Measurements from ENCODE around the gene LIPM. TPM values are rescaled to one million over a fixed set of nuclear protein-coding genes. Genes with fewer than 3 reads are reported as not detected.

LIPM gene
- total RNA-seq, 2 experiments from 2014 or later: not detected

DNA sequence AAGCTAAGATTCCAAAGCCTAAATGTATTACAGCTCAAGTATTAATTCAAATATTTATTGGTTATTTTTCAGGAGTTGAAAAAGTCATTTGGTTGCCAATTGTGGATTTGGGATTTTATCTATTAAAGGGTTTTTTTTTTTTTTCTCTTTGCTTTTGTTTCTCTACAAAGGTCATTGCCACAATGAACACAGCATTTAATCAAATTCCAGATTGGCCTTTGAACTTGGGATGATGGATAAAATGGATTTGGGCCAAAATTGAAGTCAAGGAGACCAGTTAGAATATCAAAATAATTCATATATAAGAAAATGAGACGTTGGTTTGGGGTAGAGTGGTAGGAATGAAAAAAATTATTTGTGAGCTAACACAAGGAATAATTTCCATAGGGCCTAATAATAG is 33.1 kb upstream of the LIPM start:
- H3K27ac ChIP-seq (ENCODE audit: low read depth, low read length, poor library complexity, severe bottlenecking): no peak overlapping the region
- H3K9me2 ChIP-seq (ENCODE audit: insufficient read depth, low read length): no peaks in the 10 kb centered on the region
- DNase-seq (ENCODE audit: low spot score): no peak
- H4K20me1 ChIP-seq (ENCODE audit: insufficient read depth, low read length): no peaks in the 10 kb centered on the region
- no peaks in the 10 kb centered on the region for H3K79me2 ChIP-seq (ENCODE audit: insufficient read depth, low read depth, low read length)
- TF ChIP-seq, protein P1, sequence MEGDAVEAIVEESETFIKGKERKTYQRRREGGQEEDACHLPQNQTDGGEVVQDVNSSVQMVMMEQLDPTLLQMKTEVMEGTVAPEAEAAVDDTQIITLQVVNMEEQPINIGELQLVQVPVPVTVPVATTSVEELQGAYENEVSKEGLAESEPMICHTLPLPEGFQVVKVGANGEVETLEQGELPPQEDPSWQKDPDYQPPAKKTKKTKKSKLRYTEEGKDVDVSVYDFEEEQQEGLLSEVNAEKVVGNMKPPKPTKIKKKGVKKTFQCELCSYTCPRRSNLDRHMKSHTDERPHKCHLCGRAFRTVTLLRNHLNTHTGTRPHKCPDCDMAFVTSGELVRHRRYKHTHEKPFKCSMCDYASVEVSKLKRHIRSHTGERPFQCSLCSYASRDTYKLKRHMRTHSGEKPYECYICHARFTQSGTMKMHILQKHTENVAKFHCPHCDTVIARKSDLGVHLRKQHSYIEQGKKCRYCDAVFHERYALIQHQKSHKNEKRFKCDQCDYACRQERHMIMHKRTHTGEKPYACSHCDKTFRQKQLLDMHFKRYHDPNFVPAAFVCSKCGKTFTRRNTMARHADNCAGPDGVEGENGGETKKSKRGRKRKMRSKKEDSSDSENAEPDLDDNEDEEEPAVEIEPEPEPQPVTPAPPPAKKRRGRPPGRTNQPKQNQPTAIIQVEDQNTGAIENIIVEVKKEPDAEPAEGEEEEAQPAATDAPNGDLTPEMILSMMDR (conservative IDR thresholded peaks at IDR 0.05; ENCODE audit: low read length): no peak
- TF ChIP-seq EZH2phosphoT487 (IDR thresholded peaks at IDR 0.05; ENCODE audit: borderline replicate concordance, low read depth, low read length): no peak
- intact Hi-C loops (cut with micrococcal nuclease; ENCODE audit: unreplicated experiment): no loop called here
- no peaks in the 10 kb centered on the region for H3K9me3 ChIP-seq (ENCODE audit: low read length)
- H3K4me3 ChIP-seq (ENCODE audit: low read depth, low read length, poor library complexity, severe bottlenecking): no peak overlapping the region
- CTCF ChIA-PET (ENCODE audit: unreplicated experiment): no interaction called here
- no peak overlapping the region for H2AFZ ChIP-seq (ENCODE audit: low read length)
- no peaks in the 10 kb centered on the region for H3K36me3 ChIP-seq (ENCODE audit: insufficient read depth, low read length)
- H3K4me2 ChIP-seq (ENCODE audit: low read length): no peak overlapping the region
- POLR2A ChIA-PET: interaction anchor here (0.7 to 1.0 kb wide), 3 partner anchors 11 to 40 kb away, joined by 3 read pairs; no protein-coding TSS in a partner anchor
- BruUV-seq (replicated peaks): no TSS peak
- no peaks in the 10 kb centered on the region for H3K4me1 ChIP-seq (ENCODE audit: insufficient read depth, low read length, poor library complexity, severe bottlenecking)

DNA sequence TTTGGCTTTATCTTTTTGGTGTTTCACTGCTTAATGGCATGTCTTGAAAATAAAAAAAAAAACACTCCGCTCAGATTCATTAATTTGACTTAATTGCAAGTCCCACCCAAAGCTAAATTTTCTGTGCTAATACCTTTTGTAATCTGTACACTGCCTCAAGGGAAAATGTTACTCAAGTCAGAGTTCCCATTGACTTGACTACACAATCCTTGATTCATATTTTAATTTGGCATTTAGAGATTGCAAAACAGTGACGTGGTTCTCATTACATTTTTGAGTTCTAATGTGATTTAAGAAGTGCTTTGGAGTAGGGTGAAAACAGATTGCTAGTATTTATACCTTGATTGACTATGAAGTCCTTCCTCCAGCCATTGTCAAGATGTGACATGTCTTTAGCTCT is 21.3 kb upstream of the LIPM start:
- H3K4me3 ChIP-seq (ENCODE audit: low read depth, low read length, poor library complexity, severe bottlenecking): no peak overlapping the region
- no peaks in the 10 kb centered on the region for H4K20me1 ChIP-seq (ENCODE audit: insufficient read depth, low read length)
- H3K9me3 ChIP-seq (ENCODE audit: low read length): no peaks in the 10 kb centered on the region
- H3K36me3 ChIP-seq (ENCODE audit: insufficient read depth, low read length): no peaks in the 10 kb centered on the region
- TF ChIP-seq EZH2phosphoT487 (IDR thresholded peaks at IDR 0.05; ENCODE audit: borderline replicate concordance, low read depth, low read length): no peak
- TF ChIP-seq, protein P1 (conservative IDR thresholded peaks at IDR 0.05; ENCODE audit: low read length): no peak
- no peaks in the 10 kb centered on the region for H3K9me2 ChIP-seq (ENCODE audit: insufficient read depth, low read length)
- CTCF ChIA-PET (ENCODE audit: unreplicated experiment): no interaction called here
- no TSS peak for BruUV-seq (replicated peaks)
- no peaks in the 10 kb centered on the region for H3K79me2 ChIP-seq (ENCODE audit: insufficient read depth, low read depth, low read length)
- H3K4me2 ChIP-seq (ENCODE audit: low read length): no peak overlapping the region
- no peaks in the 10 kb centered on the region for H3K4me1 ChIP-seq (ENCODE audit: insufficient read depth, low read length, poor library complexity, severe bottlenecking)
- no peak overlapping the region for H3K27ac ChIP-seq (ENCODE audit: low read depth, low read length, poor library complexity, severe bottlenecking)
- POLR2A ChIA-PET: interaction anchor here (0.7 to 1.1 kb wide), 3 partner anchors 8 to 395 kb away, joined by 3 read pairs; no protein-coding TSS in a partner anchor
- no peak for DNase-seq (ENCODE audit: low spot score)
- intact Hi-C loops (cut with micrococcal nuclease; ENCODE audit: unreplicated experiment): no loop called here
- no peak overlapping the region for H2AFZ ChIP-seq (ENCODE audit: low read length)

DNA sequence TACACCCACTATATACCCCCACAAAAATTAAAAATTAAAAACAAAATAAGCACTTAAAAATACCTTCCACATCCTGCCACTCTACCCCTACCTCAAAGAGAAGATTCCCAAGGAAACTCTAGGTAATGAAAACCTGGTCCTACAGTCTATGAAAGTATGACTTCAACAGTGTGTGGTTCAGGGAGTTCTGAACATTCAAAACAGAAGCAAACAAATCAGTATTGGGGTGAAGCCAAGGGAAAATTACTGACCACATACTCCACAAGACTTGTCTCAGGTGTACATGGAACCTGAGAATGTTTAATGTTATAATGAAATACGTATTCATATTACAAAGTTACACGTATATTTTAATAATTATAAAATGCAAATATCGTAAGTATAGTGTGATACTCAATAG is 20.3 kb upstream of the LIPM start:
- POLR2A ChIA-PET: no interaction called here
- intact Hi-C loops (cut with micrococcal nuclease; ENCODE audit: unreplicated experiment): no loop called here
- no TSS peak for BruUV-seq (replicated peaks)
- H3K4me2 ChIP-seq (ENCODE audit: low read length): no peak overlapping the region
- CTCF ChIA-PET (ENCODE audit: unreplicated experiment): no interaction called here
- no peak overlapping the region for H3K27ac ChIP-seq (ENCODE audit: low read depth, low read length, poor library complexity, severe bottlenecking)
- no peak overlapping the region for H3K4me3 ChIP-seq (ENCODE audit: low read depth, low read length, poor library complexity, severe bottlenecking)
- no peaks in the 10 kb centered on the region for H3K36me3 ChIP-seq (ENCODE audit: insufficient read depth, low read length)
- TF ChIP-seq EZH2phosphoT487 (IDR thresholded peaks at IDR 0.05; ENCODE audit: borderline replicate concordance, low read depth, low read length): no peak
- TF ChIP-seq, protein P1 (conservative IDR thresholded peaks at IDR 0.05; ENCODE audit: low read length): no peak
- no peak for DNase-seq (ENCODE audit: low spot score)
- H3K9me3 ChIP-seq (ENCODE audit: low read length): no peaks in the 10 kb centered on the region
- no peaks in the 10 kb centered on the region for H3K4me1 ChIP-seq (ENCODE audit: insufficient read depth, low read length, poor library complexity, severe bottlenecking)
- H2AFZ ChIP-seq (ENCODE audit: low read length): no peak overlapping the region
- no peaks in the 10 kb centered on the region for H3K79me2 ChIP-seq (ENCODE audit: insufficient read depth, low read depth, low read length)
- no peaks in the 10 kb centered on the region for H4K20me1 ChIP-seq (ENCODE audit: insufficient read depth, low read length)
- no peaks in the 10 kb centered on the region for H3K9me2 ChIP-seq (ENCODE audit: insufficient read depth, low read length)
